HG03460 (cell line): ENCODE data around the gene PVALB.

ENCODE experiments used
- ATAC-seq: cut with Tn5 transposase; IDR thresholded peaks from one replicate; pipeline ENCODE4 v1.9.1; 2021; ENCODE audit not compliant: unreplicated experiment

PVALB gene

DNA sequence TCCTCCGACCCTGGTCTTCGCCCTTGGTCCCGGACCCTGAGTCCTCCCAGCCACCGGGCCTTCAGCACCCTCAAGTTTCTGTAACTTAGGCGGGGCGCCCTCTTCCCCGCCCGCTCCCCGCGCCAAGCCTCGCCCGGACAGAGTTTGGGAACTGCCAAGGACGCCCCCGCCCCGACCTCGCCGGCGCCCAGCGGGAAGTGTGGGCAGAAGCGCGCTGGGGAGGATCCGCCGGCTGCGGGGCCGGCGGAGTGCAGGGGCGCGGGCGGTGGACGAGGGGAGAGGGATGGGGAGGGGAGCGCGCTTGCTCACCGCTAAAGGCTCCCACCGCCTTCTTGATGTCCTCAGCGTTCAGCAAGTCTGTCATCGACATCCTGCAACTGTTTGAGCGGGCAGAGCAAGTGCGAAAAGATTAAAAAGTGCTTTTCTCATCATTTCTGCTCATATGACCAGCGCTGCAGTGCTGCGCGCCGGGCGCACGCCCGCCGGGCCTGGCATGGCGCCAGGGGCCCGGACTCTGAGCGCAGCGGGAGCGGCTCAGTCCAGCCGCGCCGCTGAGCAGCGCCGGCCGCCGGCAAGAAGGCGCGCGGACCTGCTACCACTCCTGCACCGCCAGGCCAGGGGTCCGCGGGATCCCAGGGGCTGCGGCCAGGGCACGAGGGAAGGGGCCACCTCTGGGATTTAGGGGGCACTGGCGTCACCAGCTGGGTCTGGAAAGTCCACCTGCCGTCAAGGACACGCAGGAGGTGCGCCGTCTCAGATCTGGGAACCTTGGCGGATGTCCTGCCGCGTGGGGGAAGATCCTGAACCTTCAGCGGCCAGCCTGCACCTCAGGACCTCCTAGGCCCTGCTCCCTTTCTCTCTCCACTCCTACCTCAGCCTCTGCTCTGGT lies at the start of gene PVALB:
Gene PVALB, minus strand, starts transcription at position 400 of the 889 bp plus-strand sequence. Its CDS starts 30 bp downstream, at position 370.
- no peak for ATAC-seq

GRCh38 chr22:36865346-36865745 lies 48.5 kb upstream of the PVALB start:
- ATAC-seq = no peak

DNA sequence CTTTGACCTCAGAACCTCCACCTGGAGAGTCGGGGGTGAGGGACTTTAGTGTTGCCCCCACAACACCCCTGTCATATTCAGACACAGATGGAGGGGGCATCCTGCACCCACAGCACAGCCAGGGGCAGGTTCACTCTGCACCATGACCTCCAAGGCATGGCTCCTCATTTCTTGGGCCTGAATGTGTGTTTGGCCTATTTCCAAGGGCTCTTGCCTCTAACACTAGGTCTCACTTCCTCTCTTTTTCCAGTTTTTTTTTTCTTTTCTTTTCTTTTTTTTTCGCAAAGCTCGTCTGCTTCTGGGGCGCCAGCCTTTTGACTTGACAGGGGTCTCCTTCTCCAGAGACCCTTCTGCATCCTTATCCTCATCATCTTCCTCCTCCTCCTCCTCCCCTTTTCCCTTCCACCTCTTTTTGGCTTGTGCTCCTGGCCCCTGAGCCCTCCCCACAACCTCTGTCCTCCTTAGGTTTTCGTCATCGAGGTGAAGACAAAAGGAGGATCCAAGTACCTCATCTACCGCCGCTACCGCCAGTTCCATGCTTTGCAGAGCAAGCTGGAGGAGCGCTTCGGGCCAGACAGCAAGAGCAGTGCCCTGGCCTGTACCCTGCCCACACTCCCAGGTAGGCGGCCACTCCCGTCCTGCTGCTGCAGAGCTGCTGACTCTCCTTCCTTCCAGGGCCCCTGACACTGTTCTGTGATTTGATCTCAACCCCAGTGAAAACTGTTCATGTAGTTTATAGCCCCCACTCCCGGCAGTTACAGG lies 47.8 kb upstream of the PVALB start:
- ATAC-seq = no peak

GRCh38 chr22:36863979-36864378 lies 47.1 kb upstream of the PVALB start:
- no peak for ATAC-seq

GRCh38 chr22:36863281-36863680 lies 46.4 kb upstream of the PVALB start:
- ATAC-seq = no peak

GRCh38 chr22:36862251-36863242 lies 45.7 kb upstream of the PVALB start:
- ATAC-seq = no peak

DNA sequence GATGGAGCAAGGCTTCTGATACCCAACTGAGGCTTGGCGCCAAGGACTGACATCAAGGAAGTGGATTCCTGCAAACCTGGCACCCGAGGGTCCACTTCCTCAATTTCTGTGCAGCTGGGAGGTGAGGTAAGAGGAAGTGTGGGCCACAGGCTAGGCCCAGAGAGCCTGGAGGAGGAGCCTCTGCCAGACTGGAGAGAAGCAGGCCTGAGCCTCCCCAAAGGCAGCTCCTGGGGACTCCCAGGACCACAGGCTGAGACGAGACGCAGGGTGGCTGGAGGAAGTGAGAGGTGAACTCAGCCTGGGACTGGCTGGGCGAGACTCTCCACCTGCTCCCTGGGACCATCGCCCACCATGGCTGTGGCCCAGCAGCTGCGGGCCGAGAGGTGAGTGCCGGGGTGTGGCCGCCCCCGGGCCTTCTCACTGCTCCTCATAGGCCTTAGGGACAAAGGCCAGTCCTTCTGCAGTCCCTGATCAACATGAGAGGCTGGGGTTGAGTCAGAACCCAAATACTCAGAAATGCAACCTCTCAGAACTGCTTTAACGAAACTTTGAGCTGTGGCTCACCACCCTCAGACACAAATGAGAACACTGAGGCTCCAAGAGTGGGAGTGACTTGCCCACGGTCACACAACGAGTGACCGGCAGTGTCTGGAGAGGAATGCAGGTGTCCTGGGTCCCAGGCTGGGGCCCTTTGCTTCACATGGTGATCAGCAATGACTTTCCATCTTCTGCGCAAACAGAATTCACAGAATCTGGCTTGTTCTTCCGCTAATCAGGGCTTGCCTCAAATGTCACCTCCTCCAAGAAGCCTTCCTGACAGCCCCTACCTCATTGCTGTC lies 44.2 kb upstream of the PVALB start, which contains the start of gene NCF4:
Gene NCF4, plus strand, starts transcription at position 186 of the 839 bp plus-strand sequence. Its CDS starts 166 bp downstream, at position 352.
- peak; percentile 65 for ATAC-seq

DNA sequence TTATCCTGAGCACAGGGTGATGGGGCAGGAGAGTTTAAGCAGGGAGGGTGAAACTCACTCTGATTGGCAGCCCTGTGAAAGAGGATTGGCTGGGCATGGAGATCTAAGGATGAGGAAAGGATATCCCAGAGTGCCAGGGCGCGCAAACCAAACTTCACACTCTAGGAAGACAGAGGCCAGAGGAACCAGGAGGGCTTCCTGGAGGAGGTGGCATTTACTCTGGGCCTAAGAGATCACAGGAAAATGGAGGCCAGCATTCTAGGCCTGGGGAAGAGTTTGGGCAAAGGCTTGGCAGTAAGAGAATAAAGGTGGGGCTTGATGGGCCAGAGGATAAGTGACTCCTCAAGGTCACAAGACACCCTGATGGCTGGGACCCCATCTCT lies 43.6 kb upstream of the PVALB start:
- no peak for ATAC-seq

DNA sequence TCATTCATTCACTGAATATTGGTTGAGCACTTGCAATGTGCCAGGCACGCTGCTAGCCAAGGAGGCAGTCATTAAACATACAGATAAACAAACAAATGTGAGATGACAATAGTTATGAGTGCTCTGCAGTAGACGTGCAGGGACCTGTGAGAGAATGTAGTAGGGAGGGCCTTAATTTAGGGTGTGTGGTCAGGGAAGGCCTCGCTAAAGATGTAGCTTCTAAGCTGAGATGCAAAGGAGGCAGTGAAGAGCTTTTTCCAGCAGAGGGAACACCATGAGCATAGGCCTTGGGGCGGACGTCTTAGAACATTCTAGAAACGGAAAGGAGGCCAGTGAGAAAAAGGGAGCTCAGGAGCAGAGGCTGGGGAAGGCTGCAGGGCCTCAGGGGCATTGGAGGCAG lies 43.2 kb upstream of the PVALB start:
- no peak for ATAC-seq

- ATAC-seq = no peak
Measured at GRCh38 chr22:36858966-36859365, 42.1 kb upstream of the PVALB start.

DNA sequence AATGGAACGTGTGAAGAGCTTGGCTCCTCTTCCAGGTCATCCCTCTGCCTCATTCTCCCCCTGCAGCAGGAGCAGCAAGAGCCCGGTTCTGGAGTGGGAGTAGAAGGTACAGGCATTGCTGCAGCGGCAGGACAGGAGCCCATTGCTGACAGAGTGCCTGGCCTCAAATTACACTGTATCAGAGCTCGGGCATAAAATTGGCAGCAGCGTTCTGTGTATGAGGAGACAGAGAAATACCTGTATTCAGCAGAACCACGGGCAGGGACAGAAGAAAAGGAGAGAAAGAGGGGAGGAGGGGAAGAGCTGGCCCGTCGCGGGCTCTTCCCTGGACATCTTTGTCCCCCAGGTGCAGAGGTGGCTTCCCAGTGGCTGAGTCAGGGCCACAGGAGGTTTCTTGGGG lies 41.3 kb upstream of the PVALB start:
- no peak for ATAC-seq

DNA sequence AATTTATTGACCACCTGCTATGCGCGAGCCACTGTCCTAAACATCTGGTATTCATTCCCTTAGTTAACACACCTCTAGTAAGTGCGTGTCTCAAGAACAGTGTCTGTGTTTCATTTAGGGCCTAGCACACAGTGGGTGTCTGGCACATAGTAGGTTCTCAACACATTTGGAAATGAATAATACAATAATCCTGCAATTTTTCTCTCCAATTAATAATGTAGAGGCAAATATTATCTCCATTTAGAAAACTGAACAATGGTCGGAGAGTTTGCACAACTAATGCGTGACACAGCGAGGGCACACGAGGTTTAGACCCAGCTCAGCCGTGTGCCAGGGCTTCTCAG lies 39.9 kb upstream of the PVALB start:
- ATAC-seq = no peak

DNA sequence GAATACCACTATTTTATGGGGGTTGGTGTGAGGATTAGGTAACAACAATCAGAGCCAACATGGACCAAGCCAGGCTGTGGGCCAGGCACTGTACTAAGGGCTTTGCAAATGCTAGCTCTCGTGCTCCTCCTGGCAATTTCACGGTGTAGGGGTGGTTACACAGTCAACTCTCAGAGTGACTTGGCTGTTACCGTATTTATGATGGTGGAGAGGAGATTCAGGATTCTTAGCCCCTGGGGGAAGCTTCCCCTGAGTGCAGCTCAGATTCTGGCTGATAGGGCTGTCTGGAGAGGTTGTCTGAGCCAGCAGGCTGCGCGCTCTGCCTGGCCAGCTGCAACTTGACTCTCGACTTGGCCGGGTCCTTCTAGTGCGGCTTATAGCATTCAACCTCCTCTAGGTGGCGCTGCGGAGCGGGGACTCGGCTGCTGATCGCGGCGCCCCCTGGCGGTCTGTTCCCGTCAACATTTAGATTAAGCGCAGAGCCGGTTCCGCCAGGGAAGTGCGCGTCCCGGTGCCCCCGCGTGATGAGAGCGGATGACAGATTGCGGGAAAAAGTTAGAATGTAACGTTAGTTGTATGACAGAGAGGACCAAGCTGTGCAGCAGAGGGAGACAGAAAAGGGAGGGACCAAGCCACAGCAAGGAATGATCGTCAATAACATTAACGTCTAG lies 39.4 kb upstream of the PVALB start:
- ATAC-seq = no peak

- ATAC-seq = no peak
Measured at GRCh38 chr22:36855478-36855877, 38.6 kb upstream of the PVALB start.

- no peak for ATAC-seq
Measured at GRCh38 chr22:36853407-36854099, 36.7 kb upstream of the PVALB start.

GRCh38 chr22:36852056-36852973 lies 35.5 kb upstream of the PVALB start:
- ATAC-seq = no peak

DNA sequence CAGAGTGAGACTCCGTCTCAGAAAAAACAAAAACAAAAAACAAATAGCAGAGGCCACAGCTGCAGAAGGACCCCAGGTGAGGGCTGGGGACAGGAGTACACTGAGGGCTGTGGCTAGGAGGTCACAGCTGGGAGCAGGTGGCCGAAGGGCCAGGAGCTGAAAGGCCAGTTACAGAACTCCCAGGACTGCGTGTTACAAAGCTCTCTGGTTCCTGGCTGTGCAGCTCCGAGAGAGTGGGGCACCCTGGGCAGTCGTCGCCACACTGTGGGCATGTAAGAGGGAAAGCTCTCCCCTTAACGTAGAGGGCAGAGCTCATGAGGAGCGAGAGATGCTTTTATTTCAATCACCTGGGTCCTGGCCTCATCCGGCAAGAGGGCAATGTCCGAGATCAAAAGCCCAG lies 33.8 kb upstream of the PVALB start:
- no peak for ATAC-seq

GRCh38 chr22:36850056-36850455 lies 33.2 kb upstream of the PVALB start:
- no peak for ATAC-seq
